Measurements from ENCODE around the gene ADAMTS16.

The ADAMTS16 gene

DNA sequence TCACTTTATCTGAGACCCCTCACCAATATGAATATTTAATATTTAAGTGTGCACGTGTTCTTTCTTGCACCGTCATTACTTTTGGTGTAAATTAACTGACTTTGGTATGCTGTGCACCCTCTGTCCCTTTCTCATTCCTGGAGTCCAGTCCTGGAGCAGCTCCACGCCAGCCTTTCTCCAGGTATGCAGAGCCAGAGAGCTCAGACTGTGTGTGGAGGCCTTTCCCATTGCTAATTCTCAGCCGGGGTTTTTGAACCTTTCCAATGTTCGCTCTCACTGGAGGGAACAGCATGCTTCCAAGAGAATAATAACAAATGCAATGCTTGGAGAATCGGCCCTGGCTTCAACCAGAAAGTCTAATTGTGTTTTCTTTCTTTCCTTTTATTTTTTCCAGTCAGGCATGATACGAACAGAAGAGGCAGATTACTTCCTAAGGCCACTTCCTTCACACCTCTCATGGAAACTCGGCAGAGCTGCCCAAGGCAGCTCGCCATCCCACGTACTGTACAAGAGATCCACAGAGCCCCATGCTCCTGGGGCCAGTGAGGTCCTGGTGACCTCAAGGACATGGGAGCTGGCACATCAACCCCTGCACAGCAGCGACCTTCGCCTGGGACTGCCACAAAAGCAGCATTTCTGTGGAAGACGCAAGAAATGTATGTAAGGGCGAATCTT lies 41.7 kb downstream of the ADAMTS16 start:
- TF ChIP-seq, protein P1, sequence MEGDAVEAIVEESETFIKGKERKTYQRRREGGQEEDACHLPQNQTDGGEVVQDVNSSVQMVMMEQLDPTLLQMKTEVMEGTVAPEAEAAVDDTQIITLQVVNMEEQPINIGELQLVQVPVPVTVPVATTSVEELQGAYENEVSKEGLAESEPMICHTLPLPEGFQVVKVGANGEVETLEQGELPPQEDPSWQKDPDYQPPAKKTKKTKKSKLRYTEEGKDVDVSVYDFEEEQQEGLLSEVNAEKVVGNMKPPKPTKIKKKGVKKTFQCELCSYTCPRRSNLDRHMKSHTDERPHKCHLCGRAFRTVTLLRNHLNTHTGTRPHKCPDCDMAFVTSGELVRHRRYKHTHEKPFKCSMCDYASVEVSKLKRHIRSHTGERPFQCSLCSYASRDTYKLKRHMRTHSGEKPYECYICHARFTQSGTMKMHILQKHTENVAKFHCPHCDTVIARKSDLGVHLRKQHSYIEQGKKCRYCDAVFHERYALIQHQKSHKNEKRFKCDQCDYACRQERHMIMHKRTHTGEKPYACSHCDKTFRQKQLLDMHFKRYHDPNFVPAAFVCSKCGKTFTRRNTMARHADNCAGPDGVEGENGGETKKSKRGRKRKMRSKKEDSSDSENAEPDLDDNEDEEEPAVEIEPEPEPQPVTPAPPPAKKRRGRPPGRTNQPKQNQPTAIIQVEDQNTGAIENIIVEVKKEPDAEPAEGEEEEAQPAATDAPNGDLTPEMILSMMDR (IDR thresholded peaks at IDR 0.05; ENCODE audit: low read depth, low read length), result no peak
- DNase-seq (ENCODE audit: low read depth, low spot score), result no peak
- in situ Hi-C loops (cut with HindIII; ENCODE audit: low sequenced_read_pairs), result no loop called here
- no peak overlapping the region for H3K4me3 ChIP-seq (ENCODE audit: low read depth, low read length)

DNA sequence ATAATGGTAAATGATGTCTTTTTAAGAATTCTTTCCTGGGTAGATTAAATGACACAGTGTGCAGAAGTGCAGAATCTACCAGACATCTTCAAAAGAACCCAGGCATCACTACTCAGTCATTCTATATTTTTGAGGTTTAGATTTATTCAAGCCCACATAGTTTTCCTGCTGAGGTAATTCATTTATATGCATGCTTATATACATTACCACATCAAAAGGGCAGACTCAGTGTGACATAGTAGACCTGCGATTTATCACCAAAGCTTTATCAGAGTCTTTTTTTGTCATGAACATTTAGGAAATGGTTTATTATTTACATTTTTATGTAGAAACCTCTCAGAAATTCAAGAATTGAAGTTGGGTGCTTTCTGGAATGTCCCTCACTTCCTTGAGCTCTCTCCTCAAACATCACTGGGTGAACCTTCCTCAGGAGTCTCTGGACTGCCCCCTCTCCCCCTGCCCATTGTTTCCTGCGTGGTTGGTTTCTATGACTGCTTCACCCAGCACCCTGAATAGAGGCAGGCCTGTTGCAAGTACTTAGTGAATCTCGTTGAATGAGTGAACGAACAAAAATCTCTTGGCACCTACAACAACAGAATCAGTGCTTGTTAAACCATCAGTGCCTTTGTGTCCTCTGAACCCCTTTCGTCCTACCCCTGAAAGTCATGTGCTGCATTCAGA lies 42.5 kb downstream of the ADAMTS16 start:
- TF ChIP-seq, protein P1 (IDR thresholded peaks at IDR 0.05; ENCODE audit: low read depth, low read length), result no peak
- in situ Hi-C loops (cut with HindIII; ENCODE audit: low sequenced_read_pairs), result no loop called here
- no peak overlapping the region for H3K4me3 ChIP-seq (ENCODE audit: low read depth, low read length)
- no peak for DNase-seq (ENCODE audit: low read depth, low spot score)

DNA sequence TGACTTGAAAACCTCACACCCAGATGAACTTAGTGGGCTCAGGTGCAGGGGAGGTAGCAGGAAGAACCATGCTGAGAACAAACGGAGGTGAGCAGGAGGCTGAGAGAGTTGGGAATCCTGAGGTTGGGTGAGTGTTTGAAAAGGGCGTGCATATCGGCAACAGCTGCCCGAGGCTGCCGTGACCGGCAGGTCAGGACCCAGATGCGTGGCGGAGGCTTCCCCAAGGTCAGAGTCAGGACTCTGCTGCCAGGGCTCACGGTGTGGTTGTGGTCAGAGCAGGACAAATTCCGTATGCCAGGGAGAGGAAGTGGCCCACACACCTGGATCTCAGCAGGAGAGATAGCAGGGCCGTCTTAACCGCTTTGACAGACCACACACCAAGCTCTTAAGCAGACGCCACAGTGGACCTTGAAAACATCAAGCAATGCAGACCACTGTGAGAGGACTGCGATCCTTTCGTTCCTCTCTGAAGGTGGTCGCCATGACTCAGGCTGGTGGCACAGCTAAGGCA lies 43.1 kb downstream of the ADAMTS16 start:
- DNase-seq (ENCODE audit: low read depth, low spot score), result no peak
- TF ChIP-seq, protein P1 (IDR thresholded peaks at IDR 0.05; ENCODE audit: low read depth, low read length), result no peak
- in situ Hi-C loops (cut with HindIII; ENCODE audit: low sequenced_read_pairs), result no loop called here
- H3K4me3 ChIP-seq (ENCODE audit: low read depth, low read length), result no peak overlapping the region

DNA sequence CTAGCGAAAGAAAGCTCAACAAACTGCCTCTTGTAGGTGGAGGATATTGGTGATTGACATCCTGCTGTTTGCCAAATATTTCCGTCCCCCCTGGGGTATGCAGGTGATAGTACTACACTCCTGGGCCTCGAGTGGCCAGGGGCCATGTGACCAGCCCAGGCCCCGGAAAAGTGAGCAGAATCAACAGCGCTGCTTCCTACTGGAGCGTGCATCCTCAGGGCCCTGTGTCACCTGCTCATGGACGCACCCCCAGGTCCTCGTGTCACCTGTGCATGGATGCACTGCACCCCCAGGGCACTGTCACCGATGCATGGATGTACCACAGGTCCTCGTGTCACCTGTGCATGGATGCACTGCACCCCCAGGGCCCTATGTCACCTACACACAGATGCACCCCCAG lies 43.8 kb downstream of the ADAMTS16 start:
- no peak for DNase-seq (ENCODE audit: low read depth, low spot score)
- TF ChIP-seq, protein P1 (IDR thresholded peaks at IDR 0.05; ENCODE audit: low read depth, low read length), result no peak
- in situ Hi-C loops (cut with HindIII; ENCODE audit: low sequenced_read_pairs), result no loop called here
- no peak overlapping the region for H3K4me3 ChIP-seq (ENCODE audit: low read depth, low read length)

- no peak overlapping the region for H3K4me3 ChIP-seq (ENCODE audit: low read depth, low read length)
- in situ Hi-C loops (cut with HindIII; ENCODE audit: low sequenced_read_pairs), result no loop called here
- no peak for DNase-seq (ENCODE audit: low read depth, low spot score)
- TF ChIP-seq, protein P1 (IDR thresholded peaks at IDR 0.05; ENCODE audit: low read depth, low read length), result no peak
Measured at GRCh38 chr5:5188376-5189050, 48.4 kb downstream of the ADAMTS16 start.

DNA sequence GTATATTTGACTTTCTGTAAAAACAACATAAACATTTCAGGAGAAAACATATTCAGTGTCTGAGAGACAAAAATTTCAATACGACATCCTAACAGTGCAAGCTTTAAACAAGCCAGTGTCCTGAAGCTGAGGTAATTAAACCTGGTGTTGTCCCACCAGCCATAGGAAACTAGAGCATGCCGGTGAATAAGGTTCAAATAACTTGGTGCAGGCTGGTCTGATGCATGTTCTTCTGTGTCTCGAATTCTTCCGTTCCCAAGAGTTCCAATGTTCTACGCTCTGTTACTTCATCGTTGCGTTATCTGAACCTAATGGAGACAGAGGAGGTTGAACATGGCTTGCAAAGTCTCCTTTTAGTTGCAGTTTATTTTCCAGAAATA lies 48.9 kb downstream of the ADAMTS16 start:
- TF ChIP-seq, protein P1 (IDR thresholded peaks at IDR 0.05; ENCODE audit: low read depth, low read length), result no peak
- in situ Hi-C loops (cut with HindIII; ENCODE audit: low sequenced_read_pairs), result no loop called here
- no peak overlapping the region for H3K4me3 ChIP-seq (ENCODE audit: low read depth, low read length)
- no peak for DNase-seq (ENCODE audit: low read depth, low spot score)
